Mesenteric fat pad (tissue), 1 donor: Measurements from ENCODE around the gene PHACTR4. TPM values are rescaled to one million over a fixed set of nuclear protein-coding genes. Genes with fewer than 3 reads are reported as not detected.
"Not testable (repeated sequence)": the region's sequence is repeated elsewhere in the genome, so short reads cannot be mapped to it uniquely, and the experiment has no call there.

Experiments
- DNase-seq: peaks from one replicate; pipeline ENCODE4 v3.0.0-alpha.2; 2020; ENCODE audit warnings: low spot score
- total RNA-seq: library from RNA; stranded (reverse); fragmentation: NEBNext Ultra II Directional; extraction: Animal tissue kit (Norgen Biotek cat#: 25700); gene quantifications from one replicate; pipeline ENCODE4 v1.2.1, GENCODE V29; 2021
- donor health status: DM: yes; HTN: yes; CAD: no.

Gene PHACTR4
- total RNA-seq, 1 donor from 2014 or later: 23.8 TPM

GRCh38 chr1:28519946-28520725, 150.6 kb downstream of the PHACTR4 start:
- DNase-seq: no peak

- DNase-seq: not testable (repeated sequence)
Observed at GRCh38 chr1:28520796-28521195, 151.3 kb downstream of the PHACTR4 start.

DNA sequence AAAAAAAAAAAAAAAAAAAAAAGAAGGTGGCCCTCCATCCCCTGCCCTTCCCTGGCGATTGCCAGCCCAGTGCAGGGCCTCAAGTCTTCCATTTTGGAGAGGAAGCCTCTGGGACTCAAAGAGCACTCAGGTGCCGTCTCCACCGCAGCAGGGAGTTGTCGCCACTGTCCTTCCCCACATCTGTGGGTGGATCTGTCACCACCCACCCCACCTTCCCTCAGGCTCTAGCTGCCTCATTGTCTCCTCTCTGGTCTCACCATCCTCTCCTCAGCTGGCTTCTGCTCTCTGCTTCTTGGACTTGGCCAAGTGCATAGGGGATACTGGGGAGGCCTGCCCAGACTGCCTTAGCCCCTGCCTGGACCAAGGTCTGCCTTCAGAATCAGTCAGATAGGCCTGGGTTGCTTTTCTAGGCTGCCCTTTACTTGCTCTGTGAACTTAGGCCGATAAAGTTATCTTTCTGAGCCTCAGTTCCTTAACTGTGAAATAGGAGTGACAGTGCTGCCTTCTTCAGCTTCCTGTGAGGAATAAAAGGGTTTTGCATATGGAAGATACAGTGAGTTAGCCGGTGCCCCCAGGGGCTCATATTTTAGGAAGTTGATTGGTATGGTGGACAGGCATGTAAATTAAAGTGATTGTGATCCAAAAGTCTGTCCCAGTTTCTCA, 152.1 kb downstream of the PHACTR4 start:
- DNase-seq: no peak

GRCh38 chr1:28522537-28522936, 153.0 kb downstream of the PHACTR4 start:
- not testable (repeated sequence) for DNase-seq

GRCh38 chr1:28525002-28525642, 155.6 kb downstream of the PHACTR4 start:
- not testable (repeated sequence) for DNase-seq

GRCh38 chr1:28526886-28527285, 157.3 kb downstream of the PHACTR4 start:
- no peak for DNase-seq

- DNase-seq: no peak
Observed at GRCh38 chr1:28530456-28530855, 160.9 kb downstream of the PHACTR4 start.

GRCh38 chr1:28534671-28535070, 165.1 kb downstream of the PHACTR4 start:
- no peak for DNase-seq

GRCh38 chr1:28535180-28535579, 165.6 kb downstream of the PHACTR4 start:
- no peak for DNase-seq

- no peak for DNase-seq
Observed at GRCh38 chr1:28537457-28538199, 168.1 kb downstream of the PHACTR4 start.

- DNase-seq: no peak
Observed at GRCh38 chr1:28538286-28538685, 168.7 kb downstream of the PHACTR4 start.

- no peak for DNase-seq
Observed at GRCh38 chr1:28540651-28541050, 171.1 kb downstream of the PHACTR4 start.

DNA sequence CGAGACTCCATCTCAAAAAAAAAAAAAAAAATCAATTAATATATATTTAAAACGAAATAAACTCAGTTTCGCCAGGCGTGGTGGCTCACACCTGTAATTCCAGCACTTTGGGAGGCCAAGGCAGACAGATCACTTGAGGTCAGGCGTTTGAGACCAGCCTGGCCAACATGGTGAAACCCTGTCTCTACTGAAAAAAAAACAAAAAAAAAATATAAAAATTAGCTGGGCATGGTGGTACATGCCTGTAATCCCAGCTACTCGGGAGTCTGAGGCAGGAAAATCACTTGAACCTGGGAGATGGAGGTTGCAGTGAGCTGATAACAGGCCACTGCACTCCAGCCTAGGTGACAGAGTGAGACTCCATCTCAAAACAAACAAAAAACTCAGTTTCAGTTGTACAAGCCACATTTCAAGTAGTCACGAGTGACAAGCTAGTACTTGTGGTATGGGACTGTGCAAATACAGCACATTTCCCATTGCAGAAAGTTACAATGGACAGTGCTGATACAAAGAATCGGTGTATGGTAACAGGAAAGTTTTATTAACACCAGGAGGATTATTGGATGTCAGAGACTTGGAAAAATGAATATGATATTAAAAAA, 172.0 kb downstream of the PHACTR4 start:
- DNase-seq: not testable (repeated sequence)

DNA sequence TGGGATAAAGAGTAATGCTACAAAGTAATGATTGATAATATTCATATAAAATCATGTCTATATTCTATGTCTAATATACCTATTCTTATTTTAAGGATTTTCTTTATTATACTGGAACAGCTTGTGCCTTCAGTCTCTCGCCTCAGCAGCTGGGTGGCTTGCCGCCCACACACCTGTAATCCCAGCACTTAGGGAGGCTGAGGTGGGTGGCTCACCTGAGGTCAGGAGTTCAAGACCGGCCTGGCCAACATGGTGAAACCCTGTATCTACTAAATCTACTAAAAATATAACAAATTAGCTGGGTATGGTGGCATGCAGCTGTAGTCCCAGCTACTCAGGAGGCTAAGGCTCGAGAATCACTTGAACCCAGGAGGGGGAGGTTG, 175.7 kb downstream of the PHACTR4 start:
- DNase-seq: no peak

GRCh38 chr1:28548318-28548717, 178.8 kb downstream of the PHACTR4 start:
- no peak for DNase-seq

Other genes with a start within 250 kb of the PHACTR4 start
- gene PTAFR, start 193.1 kb upstream of the PHACTR4 start, total RNA-seq: 22.8 TPM
- gene DNAJC8, start 136.7 kb upstream of the PHACTR4 start, total RNA-seq: 70.7 TPM
- 50.7 TPM for gene ATP5IF1, start 133.6 kb upstream of the PHACTR4 start, total RNA-seq
- gene SESN2, start 110.2 kb upstream of the PHACTR4 start, total RNA-seq: 23.2 TPM
- gene MED18, start 40.7 kb upstream of the PHACTR4 start, total RNA-seq: 15.3 TPM
- 18.6 TPM for gene RCC1, start 136.3 kb downstream of the PHACTR4 start, total RNA-seq
- gene TRNAU1AP, start 183.3 kb downstream of the PHACTR4 start, total RNA-seq: 25.1 TPM
- gene RAB42, start 222.5 kb downstream of the PHACTR4 start, total RNA-seq: 10.2 TPM